GM18502 (cell line): ENCODE results near the gene MRPL37.
"Not testable (repeated sequence)": the region's sequence is repeated elsewhere in the genome, so short reads cannot be mapped to it uniquely, and the experiment has no call there.

Experiments used
- ATAC-seq: cut with Tn5 transposase; IDR thresholded peaks from one replicate; pipeline ENCODE4 v1.9.1; 2021; ENCODE audit warnings: mild to moderate bottlenecking; ENCODE audit not compliant: unreplicated experiment, poor library complexity

MRPL37 gene

DNA sequence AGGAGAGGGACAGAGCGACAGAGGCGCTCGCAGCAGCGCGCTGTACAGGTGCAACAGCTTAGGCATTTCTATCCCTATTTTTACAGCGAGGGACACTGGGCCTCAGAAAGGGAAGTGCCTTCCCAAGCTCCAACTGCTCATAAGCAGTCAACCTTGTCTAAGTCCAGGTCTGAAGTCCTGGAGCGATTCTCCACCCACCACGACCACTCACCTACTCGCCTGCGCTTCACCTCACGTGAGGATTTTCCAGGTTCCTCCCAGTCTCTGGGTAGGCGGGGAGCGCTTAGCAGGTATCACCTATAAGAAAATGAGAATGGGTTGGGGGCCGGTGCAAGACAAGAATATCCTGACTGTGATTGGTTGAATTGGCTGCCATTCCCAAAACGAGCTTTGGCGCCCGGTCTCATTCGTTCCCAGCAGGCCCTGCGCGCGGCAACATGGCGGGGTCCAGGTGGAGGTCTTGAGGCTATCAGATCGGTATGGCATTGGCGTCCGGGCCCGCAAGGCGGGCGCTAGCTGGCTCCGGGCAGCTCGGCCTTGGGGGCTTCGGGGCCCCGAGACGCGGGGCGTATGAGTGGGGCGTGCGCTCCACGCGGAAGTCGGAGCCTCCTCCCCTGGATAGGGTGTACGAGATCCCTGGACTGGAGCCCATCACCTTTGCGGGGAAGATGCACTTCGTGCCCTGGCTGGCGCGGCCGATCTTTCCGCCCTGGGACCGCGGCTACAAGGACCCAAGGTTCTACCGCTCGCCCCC, at the start of gene MRPL37, which contains the start of gene CYB5RL:
Gene MRPL37, plus strand, starts transcription at position 403 of the 754 bp plus-strand sequence. Its CDS starts 77 bp downstream, at position 480.
Gene CYB5RL, minus strand, starts transcription at position 266 of the 754 bp plus-strand sequence. CDS start 4,414 bp downstream, outside the sequence.
- ATAC-seq: peak; percentile 97

DNA sequence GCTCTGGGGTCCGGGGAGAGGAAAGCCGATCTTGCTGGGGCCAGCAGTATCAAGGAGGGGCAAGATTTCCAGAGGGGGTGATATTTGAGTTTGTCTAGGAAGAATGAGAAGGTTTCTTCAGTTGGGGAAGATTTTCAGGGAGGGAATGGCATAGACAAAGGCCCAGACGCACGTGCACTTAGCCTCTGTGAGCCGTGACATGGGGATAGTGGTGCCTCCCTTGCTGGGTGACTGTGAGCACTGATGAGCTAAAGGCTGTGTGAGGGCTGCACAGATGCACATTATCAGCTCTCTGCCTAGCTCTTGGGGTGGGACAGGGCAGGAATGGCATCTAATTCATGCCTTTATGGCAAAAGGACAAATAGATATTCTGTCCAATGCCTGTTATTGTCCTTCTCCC, 49.0 kb upstream of the MRPL37 start:
- no peak for ATAC-seq

DNA sequence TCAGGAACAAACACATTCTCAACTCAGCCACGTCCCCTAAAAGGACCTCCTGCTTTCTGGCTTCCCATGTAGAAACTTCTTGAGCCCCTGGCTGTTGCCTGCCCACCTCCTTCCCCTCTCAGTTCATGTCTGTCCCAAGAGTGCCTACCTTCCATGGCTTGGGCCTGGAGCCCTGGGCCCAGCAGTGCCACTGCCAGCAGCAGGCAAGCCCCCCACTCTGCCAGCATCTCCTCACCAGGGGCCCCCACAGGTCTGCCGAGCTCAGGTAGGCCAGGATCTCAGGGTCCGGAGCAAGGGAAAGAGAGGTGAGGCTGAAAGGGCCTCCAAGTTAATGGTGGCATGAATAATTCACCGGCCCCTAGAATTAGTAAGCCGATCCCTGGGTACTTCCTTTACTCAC, 47.3 kb upstream of the MRPL37 start, which contains the start of gene CDCP2:
Gene CDCP2, minus strand, starts transcription at position 305 of the 400 bp plus-strand sequence. Its CDS starts 78 bp downstream, at position 227.
- ATAC-seq: no peak

DNA sequence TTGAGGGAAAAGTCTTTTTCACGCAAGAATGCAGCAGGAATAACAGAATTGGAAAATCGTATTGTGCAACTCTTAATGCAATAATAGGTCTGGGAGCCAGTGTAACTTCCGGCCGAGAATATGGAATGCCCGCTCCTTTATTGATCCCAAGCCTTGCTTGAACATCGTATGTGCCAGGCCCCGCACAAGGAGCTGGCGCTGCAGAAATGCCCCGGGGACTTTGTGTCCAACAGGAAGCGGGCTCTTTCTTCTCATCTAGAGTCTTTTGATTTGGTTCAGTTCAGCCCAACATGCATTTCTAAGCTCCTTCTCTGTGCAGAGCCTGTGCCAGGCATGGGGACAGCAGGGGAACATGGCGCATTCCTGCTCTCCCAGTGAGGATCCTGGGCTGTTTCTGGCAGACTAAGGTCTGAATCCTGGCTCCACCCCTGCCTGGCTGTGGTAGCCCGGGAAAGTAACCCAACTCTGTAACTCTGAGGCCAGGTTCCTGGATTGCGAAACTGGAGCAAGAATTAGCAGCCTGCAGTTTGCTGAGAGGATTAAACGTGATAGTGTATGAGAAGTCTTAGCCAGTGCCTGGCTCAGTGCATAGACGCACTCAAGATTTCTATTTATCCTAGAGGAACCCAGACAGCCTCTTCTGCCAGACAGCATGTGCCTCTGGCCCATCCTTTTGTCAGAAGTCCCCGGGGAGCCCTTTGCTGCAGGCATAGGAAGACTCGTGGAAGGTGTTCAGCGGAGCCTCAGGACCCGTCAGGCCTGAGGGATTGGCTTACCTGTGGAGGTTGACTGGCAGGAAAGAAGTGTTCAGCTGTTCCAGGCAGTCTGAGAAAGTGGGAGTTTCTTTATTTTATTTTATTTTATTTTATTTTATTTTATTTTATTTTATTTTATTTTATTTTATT, 46.2 kb upstream of the MRPL37 start:
- no peak for ATAC-seq

DNA sequence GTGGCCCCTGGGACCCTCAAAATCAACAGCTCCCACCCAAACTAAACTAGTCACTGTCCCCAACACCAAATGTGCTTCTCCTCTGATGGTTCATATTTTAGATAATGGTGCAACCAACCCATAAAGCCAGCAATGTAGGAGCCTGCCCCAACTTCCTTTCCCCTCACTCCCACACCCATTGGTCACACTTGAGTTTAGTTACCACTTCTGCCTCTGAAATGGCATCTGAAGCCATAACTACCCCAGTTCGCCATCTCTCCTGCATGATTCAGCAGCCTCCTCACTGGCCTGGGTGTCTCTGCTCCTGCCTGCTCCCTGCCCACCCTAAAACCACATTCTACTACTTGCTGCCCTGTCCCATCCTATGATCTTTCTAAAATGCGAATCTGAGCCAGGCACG, 43.8 kb upstream of the MRPL37 start:
- no peak for ATAC-seq

DNA sequence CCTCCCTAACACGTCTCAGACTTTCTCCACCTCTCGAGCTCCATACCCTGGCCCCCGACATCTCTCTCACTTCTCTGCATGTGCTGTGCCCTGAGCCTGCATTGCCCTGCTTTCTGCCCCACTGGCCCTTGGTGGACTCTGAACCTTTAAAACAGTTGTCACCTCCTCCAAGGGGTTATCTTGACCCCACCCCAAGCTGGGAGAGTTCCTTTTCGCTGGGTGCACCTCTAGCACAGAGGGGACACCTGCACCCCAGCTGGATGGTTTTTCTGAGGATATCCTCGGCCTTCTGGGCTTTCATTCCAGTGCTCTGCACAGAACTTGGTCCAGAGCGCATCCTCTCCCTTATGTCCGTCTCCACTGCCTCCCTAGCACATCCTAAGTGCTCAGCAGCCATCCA, 43.0 kb upstream of the MRPL37 start:
- no peak for ATAC-seq

DNA sequence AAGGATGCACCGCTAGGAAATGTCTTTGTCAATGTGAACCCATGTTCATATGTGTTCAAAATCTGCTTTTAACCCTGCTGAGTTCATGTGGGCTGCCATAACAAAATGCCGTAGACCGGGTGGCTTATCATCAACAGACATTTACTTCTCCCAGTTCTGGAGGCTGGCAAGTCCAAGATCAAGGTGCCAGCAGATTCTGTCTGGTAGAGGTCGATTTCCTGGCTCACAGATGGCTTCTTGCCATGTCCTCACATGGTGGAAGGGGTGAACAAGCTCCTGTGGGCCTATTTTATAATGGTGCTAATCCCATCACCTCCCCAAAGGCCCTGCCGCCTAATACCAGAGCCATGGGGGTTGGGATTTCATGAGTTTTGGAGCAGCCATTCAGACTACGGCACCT, 42.6 kb upstream of the MRPL37 start:
- ATAC-seq: no peak

DNA sequence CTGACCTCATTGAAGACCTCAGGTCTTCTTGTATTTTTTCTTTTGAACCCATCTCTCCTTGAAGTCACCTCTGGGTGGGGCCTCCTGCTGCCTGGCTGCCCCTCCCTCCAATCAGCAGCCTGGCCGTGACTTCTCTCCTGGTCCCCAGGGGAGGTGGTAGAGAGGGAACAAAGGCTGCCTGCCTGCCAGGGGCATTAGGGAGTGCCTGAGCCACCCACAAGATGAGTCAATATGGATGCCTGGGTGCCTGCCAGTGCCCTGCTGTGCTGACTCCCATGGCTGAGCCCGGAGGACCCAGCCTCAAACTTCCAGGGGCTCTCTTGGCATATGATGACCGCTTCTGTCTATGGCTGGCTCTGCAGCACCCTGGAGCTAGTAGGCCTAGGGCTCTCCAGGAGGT, 41.9 kb upstream of the MRPL37 start:
- no peak for ATAC-seq

DNA sequence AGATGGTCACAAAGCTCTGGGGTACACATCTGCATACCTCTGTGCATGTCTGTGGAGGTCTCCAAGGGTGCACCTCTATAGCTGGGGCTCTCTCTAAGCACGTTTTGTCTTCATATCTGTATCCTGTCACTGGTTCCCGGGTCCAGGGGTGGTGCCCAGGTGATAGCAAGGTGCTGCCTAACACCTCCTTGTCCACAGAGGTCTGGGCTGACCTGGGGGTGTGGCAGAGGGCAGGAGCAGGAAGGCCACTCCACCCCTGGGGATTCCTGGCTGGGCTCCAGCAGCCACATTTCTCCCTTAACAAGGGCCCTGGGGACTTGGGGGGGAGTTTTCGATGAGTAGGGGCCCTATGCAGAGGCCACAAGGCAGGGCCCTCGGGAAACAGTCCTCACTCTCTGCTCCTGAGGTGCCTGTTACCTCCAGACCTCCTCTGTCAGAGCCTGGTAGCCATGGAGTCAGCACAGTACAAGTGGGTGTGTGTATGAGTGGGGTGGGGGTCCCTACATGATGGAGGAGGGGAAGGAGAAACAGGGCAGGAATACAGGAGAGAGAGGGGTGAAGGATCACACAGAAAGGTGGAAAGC, 40.1 kb upstream of the MRPL37 start:
- no peak for ATAC-seq

DNA sequence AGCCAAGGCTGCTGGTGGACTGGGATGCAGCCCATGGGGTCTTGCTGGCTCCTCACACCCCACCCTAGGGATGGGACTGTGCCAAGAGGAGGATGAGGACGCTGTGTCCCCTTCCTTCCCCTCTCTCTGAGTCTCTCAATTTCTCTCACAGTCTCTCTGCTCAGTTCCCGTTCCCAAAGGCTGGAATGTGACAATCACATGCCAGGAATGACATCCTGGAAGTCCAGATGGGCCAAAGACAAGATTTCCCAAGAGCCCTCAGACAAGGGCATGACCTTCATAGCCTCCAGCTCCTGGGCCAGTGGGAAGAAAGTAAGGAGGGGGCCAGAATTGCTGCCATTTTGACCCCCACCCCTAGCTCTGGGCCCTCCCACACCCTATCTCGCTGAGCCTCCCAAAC, 39.6 kb upstream of the MRPL37 start:
- no peak for ATAC-seq

DNA sequence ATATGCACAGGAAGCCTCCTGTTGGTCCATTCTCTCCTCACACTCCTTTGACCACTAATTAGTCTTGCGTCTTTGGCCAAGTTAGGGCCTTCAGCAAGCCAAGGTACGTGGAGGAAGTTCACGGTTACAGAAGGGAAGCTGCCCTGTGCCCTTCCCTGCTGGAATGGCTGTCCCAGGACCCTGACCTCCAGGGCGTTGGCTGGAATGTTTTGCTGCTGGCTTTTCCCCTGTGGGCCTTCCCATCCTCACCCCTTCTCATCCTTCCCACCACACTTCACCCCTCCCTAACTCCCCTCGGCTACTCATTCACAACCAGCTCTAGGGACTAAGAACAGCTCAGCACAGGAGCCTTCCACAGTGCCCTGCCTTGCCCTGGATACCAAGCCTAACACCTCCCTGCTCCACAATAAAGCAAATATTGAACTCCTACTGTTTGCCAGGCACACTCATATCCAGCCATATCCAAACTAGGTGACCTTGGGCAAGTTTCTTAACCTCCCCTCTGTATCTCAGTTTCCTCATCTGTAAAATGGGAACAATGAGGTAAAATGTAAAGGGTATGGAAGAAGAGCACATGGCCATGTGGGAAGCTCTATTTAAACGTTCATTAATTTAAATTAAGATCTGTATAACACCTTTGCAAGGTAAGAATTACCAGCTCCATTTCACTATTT, 38.3 kb upstream of the MRPL37 start:
- no peak for ATAC-seq

DNA sequence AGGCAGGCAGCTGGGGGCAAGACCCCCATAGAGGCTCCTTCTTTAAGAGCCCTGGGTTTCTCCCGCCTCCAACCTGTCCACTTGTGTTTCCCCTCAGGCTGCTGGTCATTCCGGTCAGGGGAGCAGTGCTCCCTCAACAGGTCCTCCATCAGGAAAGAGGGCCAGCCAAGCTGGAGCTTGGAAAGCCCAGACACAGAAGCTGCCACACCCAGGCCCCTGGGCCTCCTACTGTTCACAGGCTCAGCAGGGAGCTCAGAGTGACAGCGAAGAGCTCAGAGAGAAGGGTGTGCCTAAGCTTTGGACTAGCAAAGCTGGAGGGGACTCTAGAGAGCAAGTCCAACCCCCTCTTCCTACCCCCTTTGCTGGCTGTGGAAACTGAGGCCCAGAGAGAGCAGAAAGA, 36.9 kb upstream of the MRPL37 start:
- no peak for ATAC-seq

DNA sequence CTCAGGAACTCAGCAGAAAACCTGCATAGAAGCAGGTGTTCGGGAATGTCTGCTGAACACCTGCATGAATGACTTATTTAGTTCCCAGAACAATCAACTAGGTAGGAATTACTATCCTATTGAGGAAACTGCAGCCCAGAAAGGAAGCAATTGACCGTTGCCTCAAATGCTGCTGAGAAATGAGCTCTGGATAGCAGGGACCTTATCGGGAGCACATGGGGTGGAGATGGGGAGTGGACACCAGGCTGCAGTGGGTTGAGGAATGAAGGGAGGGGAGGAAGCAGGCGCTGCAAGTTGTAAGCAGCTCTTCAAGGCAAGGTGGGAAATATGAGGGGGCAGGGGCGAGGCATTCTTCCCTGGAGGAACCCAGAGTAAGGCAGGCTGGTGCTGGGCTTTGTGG, 36.4 kb upstream of the MRPL37 start:
- no peak for ATAC-seq

DNA sequence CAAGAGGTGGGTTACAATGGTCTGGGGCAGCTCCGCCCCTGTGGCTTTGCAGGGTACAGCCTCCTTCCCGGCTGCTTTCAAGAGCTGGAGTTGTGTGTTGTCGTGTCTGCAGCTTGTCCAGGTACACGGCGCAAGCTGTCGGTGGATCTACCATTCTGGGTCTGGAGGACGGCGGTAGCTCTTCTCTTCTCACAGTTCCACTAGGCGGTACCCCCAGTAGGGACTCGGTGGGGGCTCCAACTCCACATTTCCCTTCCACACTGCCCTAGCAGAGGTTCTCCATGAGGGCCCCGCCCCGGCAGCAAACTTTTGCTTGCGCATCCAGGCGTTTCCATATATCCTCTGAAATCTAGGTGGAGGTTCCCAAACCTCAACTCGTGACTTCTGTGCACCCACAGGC, 34.8 kb upstream of the MRPL37 start:
- no peak for ATAC-seq

DNA sequence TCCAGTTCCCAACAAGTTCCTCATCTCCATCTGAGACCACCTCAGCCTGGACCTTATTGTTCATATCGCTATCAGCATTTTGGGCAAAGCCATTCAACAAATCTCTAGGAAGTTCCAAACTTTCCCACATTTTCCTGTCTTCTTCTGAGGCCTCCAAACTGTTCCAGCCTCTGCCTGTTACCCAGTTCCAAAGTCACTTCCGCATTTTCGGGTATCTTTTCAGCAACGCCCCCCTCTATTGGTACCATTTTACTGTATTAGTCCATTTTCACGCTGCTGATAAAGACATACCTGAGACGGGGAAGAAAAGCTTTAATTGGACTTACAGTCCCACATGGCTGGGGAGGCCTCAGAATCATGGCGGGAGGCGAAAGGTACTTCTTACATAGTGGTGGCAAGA, 33.6 kb upstream of the MRPL37 start:
- ATAC-seq: not testable (repeated sequence)

DNA sequence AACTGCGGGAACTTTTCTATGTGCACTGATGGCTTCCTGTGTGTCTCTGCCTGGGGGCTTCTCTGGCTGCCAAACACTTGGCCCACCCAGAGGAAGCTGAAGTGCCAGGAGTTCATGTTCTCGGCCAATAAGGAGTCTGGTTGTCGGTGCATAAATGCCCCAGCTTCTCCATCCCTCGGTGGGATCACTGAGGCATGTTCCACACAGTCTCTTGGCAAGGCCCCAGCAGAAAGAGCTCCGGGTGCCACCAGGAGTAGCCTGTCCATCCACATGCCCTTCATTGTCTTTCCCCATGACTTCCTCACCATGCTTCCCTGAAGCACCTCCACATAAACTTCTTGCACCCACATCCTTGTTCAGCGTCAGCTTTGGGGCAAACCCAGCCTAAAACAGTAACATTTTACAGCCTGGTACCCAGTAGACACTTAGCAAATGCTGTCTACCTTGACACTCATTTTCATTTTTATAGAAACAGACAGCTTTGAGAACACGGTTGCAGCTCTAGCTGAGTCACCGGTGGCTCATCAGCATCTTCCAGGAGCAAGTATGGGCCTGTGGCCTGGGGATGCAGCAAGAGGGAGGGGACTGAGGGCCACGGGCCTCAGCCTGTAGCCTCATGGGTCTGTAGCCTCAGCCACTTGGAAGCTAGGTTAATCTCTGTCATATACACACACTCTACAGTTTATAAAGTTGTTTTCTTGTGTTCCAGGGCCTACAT, 32.4 kb upstream of the MRPL37 start:
- ATAC-seq: no peak

DNA sequence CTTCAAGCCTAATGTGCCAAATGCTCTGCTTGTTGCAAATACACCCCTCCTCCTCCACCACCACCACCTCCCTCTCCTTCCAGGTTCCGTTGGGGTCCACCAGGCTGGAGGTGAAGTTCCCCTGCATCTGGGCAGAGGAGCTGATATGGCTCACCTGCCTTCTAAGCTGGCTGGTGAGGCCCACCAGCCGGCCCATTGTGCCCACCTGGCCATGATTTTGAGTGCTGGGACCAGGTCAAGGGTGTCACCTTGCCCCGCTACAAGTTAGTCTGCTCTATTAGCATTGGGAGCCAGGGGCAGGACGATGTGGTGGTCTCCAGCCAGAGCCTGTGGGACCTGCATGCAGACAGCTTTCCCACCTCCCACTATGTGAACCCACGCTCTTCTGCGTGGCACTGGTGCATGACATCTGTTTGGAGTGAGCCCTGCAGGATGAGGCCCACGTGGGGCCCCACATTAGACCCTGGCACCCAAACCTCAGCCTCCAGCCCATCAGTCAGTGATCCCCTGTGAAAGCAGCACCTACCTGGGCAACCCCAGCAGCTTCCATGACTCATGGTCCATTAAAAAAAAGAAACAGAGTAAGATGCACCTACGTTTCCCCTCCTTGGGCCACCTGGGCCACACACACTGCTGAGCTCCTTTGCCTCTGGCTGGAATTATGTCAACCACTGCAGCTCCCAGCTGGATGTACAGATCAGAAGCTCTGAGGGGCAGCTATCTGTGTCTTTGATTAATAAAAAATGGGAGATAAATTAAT, 31.6 kb upstream of the MRPL37 start:
- ATAC-seq: no peak

DNA sequence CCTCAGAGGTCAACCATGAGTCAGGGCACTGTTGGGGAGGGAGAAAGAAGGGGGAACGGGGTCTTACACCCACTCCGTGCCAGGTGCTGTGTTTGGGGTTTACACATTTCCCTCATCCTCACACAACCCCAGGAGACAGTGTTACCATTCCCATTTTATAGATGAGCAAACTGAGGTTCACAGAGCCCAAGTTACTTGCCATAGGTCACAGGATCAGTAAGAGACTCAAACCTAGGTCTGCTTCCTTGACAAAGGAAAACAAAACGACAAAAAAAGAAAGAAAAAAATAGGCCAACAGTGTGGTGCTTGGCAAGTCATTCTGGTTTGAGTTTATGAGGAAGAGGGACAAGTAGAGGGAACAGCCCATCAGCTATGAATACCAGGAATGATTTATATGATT, 30.9 kb upstream of the MRPL37 start:
- no peak for ATAC-seq

DNA sequence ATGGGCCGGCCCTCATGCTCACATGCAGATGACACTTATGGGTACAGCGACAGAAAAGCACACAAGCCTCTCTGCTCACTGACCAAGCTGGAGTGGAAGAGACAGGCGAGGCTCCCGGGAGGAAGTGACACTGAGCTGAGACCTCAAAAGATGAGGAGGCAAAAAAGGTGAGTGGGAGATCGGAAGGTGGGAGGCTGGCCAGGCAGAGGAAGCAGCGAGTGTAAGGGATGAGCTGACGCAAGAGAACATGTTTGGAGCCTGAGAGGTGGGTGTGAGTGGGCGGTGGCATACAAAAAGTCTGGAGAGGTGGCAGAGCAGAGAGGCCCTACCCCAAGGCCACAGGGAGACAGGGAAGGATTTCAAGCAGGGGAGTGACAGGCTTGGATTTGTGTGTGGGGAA, 29.0 kb upstream of the MRPL37 start:
- ATAC-seq: no peak
